ENCODE measurements around the gene YBX3.

Gene YBX3

DNA sequence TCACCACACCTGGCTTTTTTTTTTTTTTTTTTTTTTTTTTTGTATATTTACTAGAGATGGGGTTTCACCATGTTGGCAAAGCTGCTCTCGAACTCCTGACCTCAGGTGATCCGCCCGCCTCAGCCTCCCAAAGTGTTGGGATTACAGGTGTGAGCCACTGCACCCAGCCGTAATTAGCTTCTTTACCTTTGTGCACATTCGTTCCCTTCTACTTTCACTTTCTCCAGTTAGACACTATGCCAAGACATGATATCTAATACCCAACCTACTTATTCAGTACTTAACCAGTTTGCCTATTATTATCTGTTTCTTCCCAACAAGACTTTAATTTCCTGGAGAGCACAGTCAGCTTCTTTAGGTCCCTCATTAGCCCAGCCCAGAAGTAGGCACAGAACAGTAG lies 54.6 kb downstream of the YBX3 start:
- no peak for DNase-seq

- no peak for DNase-seq
Measured at GRCh38 chr12:10667581-10667980, 55.5 kb downstream of the YBX3 start.

DNA sequence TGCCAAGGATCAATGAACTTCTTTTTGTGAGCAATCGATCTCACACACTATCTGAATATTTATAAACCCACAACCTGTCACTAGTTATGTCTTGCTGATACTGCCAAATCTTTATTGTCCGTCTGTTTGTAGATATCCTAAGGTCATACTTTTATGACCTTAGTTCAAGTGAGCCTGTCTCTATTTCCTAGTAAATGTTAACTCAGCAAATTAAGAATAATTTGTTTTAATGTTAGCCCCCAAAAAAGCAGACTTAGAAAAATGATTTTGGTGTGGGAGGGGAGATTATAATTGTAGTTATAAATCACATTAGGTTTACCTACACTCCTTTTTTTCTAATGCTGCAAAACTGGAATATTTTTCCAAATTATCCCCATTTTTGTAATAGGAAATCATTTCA lies 58.6 kb downstream of the YBX3 start:
- no peak for DNase-seq

DNA sequence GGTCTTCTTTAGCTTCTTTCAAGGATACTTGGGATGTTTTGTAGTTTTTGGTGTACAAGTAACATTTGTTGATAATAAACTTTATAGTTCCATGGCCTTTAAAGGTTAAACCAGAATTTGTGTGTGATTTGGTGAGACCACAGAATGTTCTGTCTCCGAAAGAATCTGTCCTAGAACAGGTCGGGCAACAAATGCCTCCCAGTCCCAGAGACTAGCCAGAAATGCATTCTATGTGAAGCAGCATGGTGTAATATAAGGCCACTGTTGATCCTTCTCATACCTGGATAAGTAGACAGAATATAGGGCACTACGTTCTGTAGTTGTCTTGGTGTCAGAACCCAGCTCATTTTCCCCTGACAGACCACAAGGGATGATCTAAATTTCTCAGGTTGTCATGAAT lies 59.3 kb downstream of the YBX3 start:
- no peak for DNase-seq

DNA sequence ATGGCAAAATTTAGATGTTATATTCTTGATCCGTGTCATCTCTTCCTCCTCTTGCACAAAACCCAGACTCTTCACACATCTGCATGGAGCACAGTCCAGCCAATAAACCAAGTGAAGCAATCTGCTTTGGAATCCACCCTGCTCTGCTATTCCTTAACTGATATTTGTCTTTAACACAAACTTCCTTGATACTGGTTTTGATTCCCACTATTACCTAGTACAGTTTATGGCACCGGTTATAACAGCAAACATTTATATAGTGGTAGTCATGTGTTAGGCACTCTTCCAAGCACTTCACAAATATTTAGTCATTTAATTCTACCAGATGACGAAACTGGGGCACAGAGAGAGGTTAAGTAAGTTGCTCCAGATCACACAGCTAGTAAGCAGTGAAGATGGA lies 61.8 kb downstream of the YBX3 start:
- DNase-seq = peak; percentile 16

- no peak for DNase-seq
Measured at GRCh38 chr12:10654003-10654402, 69.1 kb downstream of the YBX3 start.

DNA sequence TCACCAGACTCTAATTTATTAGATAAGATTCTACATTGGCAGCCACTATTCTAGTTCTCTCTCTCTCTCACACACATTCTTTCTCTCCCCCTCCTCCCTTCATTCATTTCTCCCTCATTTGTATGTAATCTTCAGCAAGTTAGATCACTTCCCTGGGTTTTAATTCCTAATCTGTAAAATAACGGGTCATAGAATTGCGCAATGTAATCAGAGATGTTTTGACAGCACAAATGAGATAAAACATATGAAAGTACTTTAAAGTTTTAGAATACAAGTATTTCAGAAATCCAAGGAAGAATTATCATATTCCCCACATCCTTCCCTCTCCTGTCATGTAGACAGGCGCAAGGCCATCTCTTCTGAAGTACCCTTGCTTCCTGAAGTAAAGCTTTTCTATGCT lies 70.9 kb downstream of the YBX3 start:
- no peak for DNase-seq
